Measurements from ENCODE around the gene TUBB3. TPM values are rescaled to one million over a fixed set of nuclear protein-coding genes. Genes with fewer than 3 reads are reported as not detected.

Gene TUBB3
- total and polyA plus RNA-seq, 2 donors (not counting 1 experiment from before 2014, with no cell fraction given), result 0.34 to 4.4 TPM

GRCh38 chr16:89904606-89905510, 18.3 kb upstream of the TUBB3 start:
- Histone ChIP-seq H3K9ac (ENCODE audit: low read length) (no peak overlapping the region), H3K27ac (ENCODE audit: low read length in 2 of 2) (no peak overlapping the region), H2AFZ (ENCODE audit: insufficient read depth, low read depth, low read length, poor library complexity, severe bottlenecking) (no peak overlapping the region), H3K4me1 (ENCODE audit: control insufficient read depth in 2 of 2, insufficient read depth in 2 of 2, low read length in 2 of 2) (peaks cover 0 to under 1% of the 10 kb centered on the region in 2 donors), H4K20me1 (ENCODE audit: control insufficient read depth, insufficient read depth, low read length, poor library complexity, severe bottlenecking) (peaks cover 77% of the 10 kb centered on the region), H3K4me2 (replicated peaks; ENCODE audit: low read depth, low read length, poor library complexity, severe bottlenecking) (no peak overlapping the region), H3K4me3 (ENCODE audit: control extremely low read depth in 1 of 5, extremely low read depth in 1 of 5, insufficient read depth in 1 of 5, low read depth in 2 of 5, low read length in 4 of 5) (no peak overlapping the region), H3K79me2 (ENCODE audit: control insufficient read depth, insufficient read depth, low read length) (no peaks in the 10 kb centered on the region), H3K36me3 (replicated peaks in 1 of 2; ENCODE audit: control extremely low read depth in 1 of 2, control insufficient read depth in 1 of 2, extremely low read depth in 1 of 2, insufficient read depth in 2 of 2, low read length in 1 of 2) (peaks cover 0 to 53% of the 10 kb centered on the region in 2 experiments), H3K9me3 (ENCODE audit: control extremely low read depth in 1 of 3, control insufficient read depth in 2 of 3, insufficient read depth in 1 of 3, low read length in 2 of 3) (no peaks in the 10 kb centered on the region), H3K27me3 (replicated peaks in 1 of 4; ENCODE audit: control extremely low read depth in 1 of 4, control insufficient read depth in 3 of 4, insufficient read depth in 4 of 4, low read length in 3 of 4) (no peaks in the 10 kb centered on the region)
- Mint-ChIP-seq H3K9me3 (ENCODE audit: insufficient read depth) (no peaks in the 10 kb centered on the region), H3K27me3 (no peaks in the 10 kb centered on the region), H3K4me3 (no peak overlapping the region), H3K27ac (no peak overlapping the region), H3K4me1 (peaks cover 7% of the 10 kb centered on the region)
- no peak for TF ChIP-seq EZH2 (IDR thresholded peaks at IDR 0.05; ENCODE audit: borderline replicate concordance, insufficient read depth, low read depth, low read length, poor library complexity, severe bottlenecking)
- TF ChIP-seq CTCF (IDR thresholded peaks at IDR 0.05), result no peak
- intact Hi-C loops (cut with micrococcal nuclease), result no loop called here
- CTCF ChIA-PET, result interaction anchor here (0.8 kb wide), 1 partner anchor 40 kb away, joined by 4 read pairs; no protein-coding TSS in a partner anchor
- 97% methylated on average over 31 of the region's 31 CpGs for WGBS (ENCODE audit: insufficient coverage)
- POLR2A ChIA-PET, result interaction anchor here (0.7 kb wide), 1 partner anchor 31 kb away, joined by 3 read pairs; the partner anchor contains the start of gene TCF25
- DNase-seq (peak; percentile 23), ATAC-seq (ENCODE audit: low read depth) (no peak)

All from B cell (primary cell).